ENCODE data around the gene MAPK8IP3. TPM values are rescaled to one million over a fixed set of nuclear protein-coding genes. Genes with fewer than 3 reads are reported as not detected.

Gene MAPK8IP3
- total and polyA plus RNA-seq, 7 experiments from 2014 or later, result 1.7 to 299 (median 244) TPM

- Histone ChIP-seq H3K36me3 (ENCODE audit: control insufficient read depth in 2 of 3, insufficient read depth in 3 of 3, low read length in 3 of 3) (peaks cover 0 to 66% (median 4%) of the 10 kb centered on the region in 3 experiments), H3K27ac (ENCODE audit: low read depth, low read length) (no peak overlapping the region), H3K9me3 (ENCODE audit: control insufficient read depth in 2 of 3, low read length in 3 of 3) (no peaks in the 10 kb centered on the region), H3K4me1 (ENCODE audit: control insufficient read depth in 2 of 2, insufficient read depth in 2 of 2, low read length in 2 of 2) (peaks cover 0 to 3% of the 10 kb centered on the region in 2 donors), H3K4me3 (ENCODE audit: low read length) (no peak overlapping the region), H3K27me3 (ENCODE audit: control insufficient read depth in 2 of 2, insufficient read depth in 2 of 2, low read length in 2 of 2) (no peaks in the 10 kb centered on the region)
- ChIA-PET CTCF (no interaction called here), POLR2A (interaction anchor here (0.8 kb wide), 1 partner anchor 8 kb away, joined by 3 read pairs; the partner anchor contains the start of genes NUBP2 and SPSB3)
- Mint-ChIP-seq H3K4me1 (peaks cover 0 to 5% (median 2%) of the 10 kb centered on the region in 7 donors), H3K4me3 (no peak overlapping the region), H3K27me3 (no peaks in the 10 kb centered on the region), H3K9me3 (no peaks in the 10 kb centered on the region), H3K27ac (no peak overlapping the region), H3K36me3 (peaks cover 0 to 5% (median 1%) of the 10 kb centered on the region in 5 donors)
- ATAC-seq (no peak), DNase-seq (peak in 1 of 9 donors; percentile 4)
- intact Hi-C loops (cut with micrococcal nuclease), result no loop called here
Measured at GRCh38 chr16:1790611-1791255, 84.7 kb downstream of the MAPK8IP3 start.

GRCh38 chr16:1791256-1791942, 85.4 kb downstream of the MAPK8IP3 start:
- Mint-ChIP-seq H3K27ac (no peak overlapping the region), H3K4me1 (peaks cover 0 to 5% (median 0%) of the 10 kb centered on the region in 7 donors), H3K27me3 (no peaks in the 10 kb centered on the region), H3K36me3 (peaks cover 0 to 5% (median 1%) of the 10 kb centered on the region in 5 donors), H3K9me3 (no peaks in the 10 kb centered on the region), H3K4me3 (no peak overlapping the region)
- intact Hi-C loops (cut with micrococcal nuclease), result no loop called here
- Histone ChIP-seq H3K9me3 (ENCODE audit: control insufficient read depth in 2 of 3, low read length in 3 of 3) (no peaks in the 10 kb centered on the region), H3K36me3 (ENCODE audit: control insufficient read depth in 2 of 3, insufficient read depth in 3 of 3, low read length in 3 of 3) (peaks cover 0 to 59% (median 4%) of the 10 kb centered on the region in 3 experiments), H3K27me3 (ENCODE audit: control insufficient read depth in 2 of 2, insufficient read depth in 2 of 2, low read length in 2 of 2) (no peaks in the 10 kb centered on the region), H3K4me1 (ENCODE audit: control insufficient read depth in 2 of 2, insufficient read depth in 2 of 2, low read length in 2 of 2) (no peaks in the 10 kb centered on the region), H3K4me3 (ENCODE audit: low read length) (no peak overlapping the region), H3K27ac (ENCODE audit: low read depth, low read length) (no peak overlapping the region)
- CTCF ChIA-PET, result no interaction called here
- ATAC-seq, result no peak
- POLR2A ChIA-PET, result interaction anchor here (0.8 kb wide), 1 partner anchor 9 kb away, joined by 3 read pairs; the partner anchor contains the start of genes NUBP2 and SPSB3
- no peak for DNase-seq

GRCh38 chr16:1791943-1792812, 86.2 kb downstream of the MAPK8IP3 start:
- Mint-ChIP-seq H3K36me3 (peaks cover 0 to 5% (median 2%) of the 10 kb centered on the region in 5 donors), H3K9me3 (peaks cover 0 to 2% (median 1%) of the 10 kb centered on the region in 11 donors), H3K27ac (no peak overlapping the region), H3K4me3 (no peak overlapping the region), H3K27me3 (no peaks in the 10 kb centered on the region), H3K4me1 (peaks cover 0 to 5% (median 0%) of the 10 kb centered on the region in 7 donors)
- H3K27ac ChIP-seq (ENCODE audit: low read depth, low read length), result no peak overlapping the region
- DNase-seq (peak in 1 of 9 donors; percentile 5), ATAC-seq (no peak)
- POLR2A ChIA-PET, result no interaction called here
- intact Hi-C loops (cut with micrococcal nuclease), result no loop called here
- CTCF ChIA-PET, result no interaction called here
- no peaks in the 10 kb centered on the region for H3K27me3 ChIP-seq (ENCODE audit: control insufficient read depth in 2 of 2, insufficient read depth in 2 of 2, low read length in 2 of 2)
- no peak overlapping the region for H3K4me3 ChIP-seq (ENCODE audit: low read length)
- H3K9me3 ChIP-seq (ENCODE audit: control insufficient read depth in 2 of 3, low read length in 3 of 3), result no peaks in the 10 kb centered on the region
- H3K36me3 ChIP-seq (ENCODE audit: control insufficient read depth in 2 of 3, insufficient read depth in 3 of 3, low read length in 3 of 3), result peaks cover 0 to 52% (median 4%) of the 10 kb centered on the region in 3 experiments
- H3K4me1 ChIP-seq (ENCODE audit: control insufficient read depth in 2 of 2, insufficient read depth in 2 of 2, low read length in 2 of 2), result no peaks in the 10 kb centered on the region

GRCh38 chr16:1792836-1793577, 87.0 kb downstream of the MAPK8IP3 start:
- Histone ChIP-seq H3K9me3 (ENCODE audit: control insufficient read depth in 2 of 3, low read length in 3 of 3) (peaks cover 0 to 6% (median 0%) of the 10 kb centered on the region in 3 experiments), H3K4me3 (ENCODE audit: low read length) (no peak overlapping the region), H3K27ac (ENCODE audit: low read depth, low read length) (no peak overlapping the region), H3K27me3 (ENCODE audit: control insufficient read depth in 2 of 2, insufficient read depth in 2 of 2, low read length in 2 of 2) (no peaks in the 10 kb centered on the region), H3K4me1 (ENCODE audit: control insufficient read depth in 2 of 2, insufficient read depth in 2 of 2, low read length in 2 of 2) (no peaks in the 10 kb centered on the region), H3K36me3 (ENCODE audit: control insufficient read depth in 2 of 3, insufficient read depth in 3 of 3, low read length in 3 of 3) (peaks cover 0 to 43% (median 4%) of the 10 kb centered on the region in 3 experiments)
- Mint-ChIP-seq H3K9me3 (peaks cover 0 to 9% (median 2%) of the 10 kb centered on the region in 11 donors), H3K36me3 (peaks cover 0 to 5% (median 4%) of the 10 kb centered on the region in 5 donors), H3K27me3 (no peaks in the 10 kb centered on the region), H3K4me1 (peaks cover 0 to 5% (median 0%) of the 10 kb centered on the region in 7 donors), H3K27ac (no peak overlapping the region), H3K4me3 (no peak overlapping the region)
- DNase-seq (peak in 1 of 9 donors; percentile 4), ATAC-seq (no peak)
- ChIA-PET POLR2A (no interaction called here), CTCF (no interaction called here)
- intact Hi-C loops (cut with micrococcal nuclease), result no loop called here

GRCh38 chr16:1793578-1794220, 87.7 kb downstream of the MAPK8IP3 start, which contains the start of gene IGFALS:
TSS of gene IGFALS (minus strand) at chr16:1793705. CDS start at chr16:1793652, 53 bp downstream.
- Histone ChIP-seq H3K36me3 (ENCODE audit: control insufficient read depth in 2 of 3, insufficient read depth in 3 of 3, low read length in 3 of 3) (peaks cover 0 to 36% (median 0%) of the 10 kb centered on the region in 3 experiments), H3K4me1 (ENCODE audit: control insufficient read depth in 2 of 2, insufficient read depth in 2 of 2, low read length in 2 of 2) (no peaks in the 10 kb centered on the region), H3K27ac (ENCODE audit: low read depth, low read length) (no peak within 1 kb of the TSS), H3K4me3 (ENCODE audit: low read length) (no peak within 1 kb of the TSS), H3K9me3 (ENCODE audit: control insufficient read depth in 2 of 3, low read length in 3 of 3) (peaks cover 0 to 6% (median 0%) of the 10 kb centered on the region in 3 experiments), H3K27me3 (ENCODE audit: control insufficient read depth in 2 of 2, insufficient read depth in 2 of 2, low read length in 2 of 2) (no peaks in the 10 kb centered on the region)
- intact Hi-C loops (cut with micrococcal nuclease), result no loop called here
- peaks cover 0 to 4% (median 0%) of the 10 kb centered on the region in 7 donors for H3K4me1 Mint-ChIP-seq
- H3K27me3 Mint-ChIP-seq, result no peaks in the 10 kb centered on the region
- peaks cover 0 to 9% (median 2%) of the 10 kb centered on the region in 11 donors for H3K9me3 Mint-ChIP-seq
- H3K36me3 Mint-ChIP-seq, result peaks cover 0 to 5% (median 4%) of the 10 kb centered on the region in 5 donors
- peak; percentile 9 for ATAC-seq
- H3K4me3 Mint-ChIP-seq, result no peak within 1 kb of the TSS
- DNase-seq, result peak in 1 of 9 donors; percentile 5
- ChIA-PET POLR2A (no interaction called here), CTCF (no interaction called here)
- no peak within 1 kb of the TSS for H3K27ac Mint-ChIP-seq
